ENCODE data around the gene TFB2M.
"Not testable (repeated sequence)": the region's sequence is repeated elsewhere in the genome, so short reads cannot be mapped to it uniquely, and the experiment has no call there.

Gene TFB2M

GRCh38 chr1:246582301-246583055 lies 16.4 kb upstream of the TFB2M start:
- no peak for DNase-seq

GRCh38 chr1:246580497-246581370 lies 14.7 kb upstream of the TFB2M start:
- DNase-seq: no peak

GRCh38 chr1:246579818-246580217 lies 13.8 kb upstream of the TFB2M start:
- no peak for DNase-seq

GRCh38 chr1:246577720-246578106 lies 11.7 kb upstream of the TFB2M start:
- no peak for DNase-seq

- no peak for DNase-seq
Measured at GRCh38 chr1:246577082-246577719, 11.1 kb upstream of the TFB2M start.

- no peak for DNase-seq
Measured at GRCh38 chr1:246576709-246577032, 10.6 kb upstream of the TFB2M start.

- DNase-seq: no peak
Measured at GRCh38 chr1:246573491-246573890, 7.4 kb upstream of the TFB2M start.

- no peak for DNase-seq
Measured at GRCh38 chr1:246572785-246573184, 6.7 kb upstream of the TFB2M start.

- no peak for DNase-seq
Measured at GRCh38 chr1:246571953-246572352, 5.9 kb upstream of the TFB2M start.

GRCh38 chr1:246571309-246571708 lies 5.2 kb upstream of the TFB2M start:
- DNase-seq: not testable (repeated sequence)

- peak in 1 of 2 experiments; percentile 9 for DNase-seq
Measured at GRCh38 chr1:246569248-246570238, 3.5 kb upstream of the TFB2M start.

- DNase-seq: no peak
Measured at GRCh38 chr1:246567646-246568235, 1.7 kb upstream of the TFB2M start.

- DNase-seq: peak; percentile 47 to 54
Measured at GRCh38 chr1:246566813-246567645, 968 bp upstream of the TFB2M start.

- DNase-seq: no peak
Measured at GRCh38 chr1:246565751-246566127, 322 bp downstream of the TFB2M start.

GRCh38 chr1:246564839-246565750 lies 966 bp downstream of the TFB2M start:
- no peak for DNase-seq

GRCh38 chr1:246560833-246561232 lies 5.2 kb downstream of the TFB2M start:
- not testable (repeated sequence) for DNase-seq

- DNase-seq: no peak
Measured at GRCh38 chr1:246559310-246559709, 6.8 kb downstream of the TFB2M start.

GRCh38 chr1:246558041-246558440 lies 8.0 kb downstream of the TFB2M start:
- no peak for DNase-seq

GRCh38 chr1:246554201-246554600 lies 11.9 kb downstream of the TFB2M start:
- DNase-seq: no peak

- DNase-seq: no peak
Measured at GRCh38 chr1:246552110-246552509, 14.0 kb downstream of the TFB2M start.

Measured in NCI-H1930 (cell line).